Astrocyte of the hippocampus (primary cell): ENCODE data around the gene RMND5A.

ENCODE experiments used
- DNase-seq: peaks from one replicate; pipeline ENCODE4 v3.0.0; 2011; ENCODE audit warnings: low read depth, low spot score

Gene RMND5A

GRCh38 chr2:86825693-86826381 is 105.7 kb downstream of the RMND5A start:
- no peak for DNase-seq

- no peak for DNase-seq
Measured at GRCh38 chr2:86826951-86827350, 106.9 kb downstream of the RMND5A start.
